HEK293T (cell line): ENCODE data around the gene CCDC102B.

Source experiments
- CTCF ChIA-PET: fragments of 350-600 bp; formaldehyde crosslinking; extraction: SDS; loops from one replicate; lab custom pipeline; 2021; ENCODE audit warnings: antibody characterized with exemption, inconsistent platforms; lab: Yijun Ruan, JAX
- POLR2A ChIA-PET: fragments of 350-600 bp; formaldehyde crosslinking; extraction: SDS; loops from one replicate; lab custom pipeline; 2020; ENCODE audit warnings: antibody characterized with exemption, inconsistent platforms; lab: Yijun Ruan, JAX
- DNase-seq: peaks from one replicate; pipeline ENCODE4 v3.0.0; 2012; ENCODE audit warnings: mixed read lengths; ENCODE audit errors: extremely low spot score
- ARNT ChIP-seq: fragments of 450-650 bp; IDR thresholded peaks from 2 replicates; pipeline ENCODE4 v1.6.1; 2017; ENCODE audit warnings: mild to moderate bottlenecking
- BHLHE40 ChIP-seq: fragments of 450-650 bp; IDR thresholded peaks from 2 replicates; pipeline ENCODE4 v1.6.1; 2016; ENCODE audit warnings: mild to moderate bottlenecking, moderate library complexity, borderline replicate concordance
- CTBP1 ChIP-seq: fragments of 450-650 bp; IDR thresholded peaks from 2 replicates; pipeline ENCODE4 v1.6.1; 2016; ENCODE audit warnings: borderline replicate concordance
- ELF4 ChIP-seq: fragments of 450-650 bp; IDR thresholded peaks from 2 replicates; pipeline ENCODE4 v1.6.1; 2017; ENCODE audit warnings: antibody characterized with exemption
- FOXA1 ChIP-seq: fragments of 450-650 bp; IDR thresholded peaks from 2 replicates; pipeline ENCODE4 v1.6.1; 2016; ENCODE audit warnings: mild to moderate bottlenecking
- FOXK2 ChIP-seq: fragments of 450-650 bp; IDR thresholded peaks from 2 replicates; pipeline ENCODE4 v1.6.1; 2016; ENCODE audit warnings: mild to moderate bottlenecking
- FOXM1 ChIP-seq: fragments of 450-650 bp; IDR thresholded peaks from 2 replicates; pipeline ENCODE4 v1.6.1; 2017; ENCODE audit warnings: mild to moderate bottlenecking, borderline replicate concordance
- HDGF ChIP-seq: fragments of 450-650 bp; IDR thresholded peaks from 2 replicates; pipeline ENCODE4 v1.6.1; 2017; ENCODE audit warnings: antibody characterized with exemption, borderline replicate concordance
- L3MBTL2 ChIP-seq: fragments of 450-650 bp; conservative IDR thresholded peaks from 2 replicates; pipeline ENCODE4 v1.6.1; 2016; ENCODE audit warnings: mild to moderate bottlenecking
- LEF1 ChIP-seq: fragments of 450-650 bp; IDR thresholded peaks from 2 replicates; pipeline ENCODE4 v1.6.1; 2017; ENCODE audit warnings: mild to moderate bottlenecking, borderline replicate concordance
- NFRKB ChIP-seq: fragments of 450-650 bp; IDR thresholded peaks from 2 replicates; pipeline ENCODE4 v1.6.1; 2016; ENCODE audit warnings: mild to moderate bottlenecking, moderate library complexity
- SP1 ChIP-seq: fragments of 450-650 bp; IDR thresholded peaks from 2 replicates; pipeline ENCODE4 v1.6.1; 2017
- SUZ12 ChIP-seq: fragments of 450-650 bp; IDR thresholded peaks from 2 replicates; pipeline ENCODE4 v1.6.1; 2016; ENCODE audit warnings: mild to moderate bottlenecking
- TARDBP ChIP-seq: fragments of 450-650 bp; IDR thresholded peaks from 2 replicates; pipeline ENCODE4 v1.6.1; 2016
- ZNF384 ChIP-seq: fragments of 450-650 bp; IDR thresholded peaks from 2 replicates; pipeline ENCODE4 v1.6.1; 2016
- TF ChIP-seq, protein P1 (sequence below): fragments of 450-650 bp; IDR thresholded peaks from 2 replicates; pipeline ENCODE4 v1.6.1; 2016

The CCDC102B gene

DNA sequence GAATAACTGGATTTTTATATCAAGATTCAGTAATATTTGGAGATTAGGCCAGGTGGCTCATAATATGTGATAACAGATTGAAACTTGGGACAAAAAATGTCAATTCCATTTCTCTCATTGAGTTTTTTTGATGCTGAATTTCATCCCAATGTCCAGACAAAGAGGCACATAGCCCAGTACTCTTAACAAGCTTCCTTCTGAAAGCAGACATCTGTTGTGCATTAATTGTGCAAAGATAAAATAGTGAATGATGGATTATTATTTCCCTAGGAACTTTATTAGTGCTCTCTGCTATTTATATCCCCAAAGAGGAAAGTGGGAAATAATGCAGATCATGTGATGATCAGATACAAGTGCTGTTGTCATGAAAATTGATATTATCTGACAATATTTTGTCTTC is 234.1 kb downstream of the CCDC102B start:
- TF ChIP-seq BHLHE40: no peak
- TF ChIP-seq FOXA1: no peak
- TF ChIP-seq, protein P1, sequence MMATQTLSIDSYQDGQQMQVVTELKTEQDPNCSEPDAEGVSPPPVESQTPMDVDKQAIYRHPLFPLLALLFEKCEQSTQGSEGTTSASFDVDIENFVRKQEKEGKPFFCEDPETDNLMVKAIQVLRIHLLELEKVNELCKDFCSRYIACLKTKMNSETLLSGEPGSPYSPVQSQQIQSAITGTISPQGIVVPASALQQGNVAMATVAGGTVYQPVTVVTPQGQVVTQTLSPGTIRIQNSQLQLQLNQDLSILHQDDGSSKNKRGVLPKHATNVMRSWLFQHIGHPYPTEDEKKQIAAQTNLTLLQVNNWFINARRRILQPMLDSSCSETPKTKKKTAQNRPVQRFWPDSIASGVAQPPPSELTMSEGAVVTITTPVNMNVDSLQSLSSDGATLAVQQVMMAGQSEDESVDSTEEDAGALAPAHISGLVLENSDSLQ: no peak
- no peak for TF ChIP-seq L3MBTL2
- no peak for TF ChIP-seq CTBP1
- no peak for TF ChIP-seq ELF4
- no peak for TF ChIP-seq NFRKB
- no peak for TF ChIP-seq HDGF
- TF ChIP-seq ZNF384: no peak
- DNase-seq: no peak
- POLR2A ChIA-PET: no interaction called here
- CTCF ChIA-PET: no interaction called here

DNA sequence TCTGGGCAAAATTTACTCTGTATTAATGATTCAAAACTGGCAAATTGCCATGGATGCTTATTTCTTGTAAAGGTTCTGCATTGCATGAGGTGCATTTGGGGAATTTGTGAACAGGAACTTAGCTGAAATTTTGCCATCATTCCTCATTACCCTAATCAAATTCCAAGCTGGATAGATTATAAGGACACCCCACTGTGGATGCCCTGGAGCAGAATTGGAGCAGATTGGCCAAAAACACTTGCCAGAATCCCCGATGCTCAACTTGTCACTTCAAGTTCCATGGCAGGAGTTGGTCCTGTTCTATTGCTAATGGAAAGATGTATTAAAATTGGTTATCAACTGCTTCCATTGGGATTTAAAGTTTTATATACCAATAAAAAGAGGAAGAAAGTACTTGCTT is 237.9 kb downstream of the CCDC102B start:
- ChIA-PET CTCF (no interaction called here), POLR2A (no interaction called here)
- no peak for DNase-seq
- TF ChIP-seq ARNT (no peak), L3MBTL2 (no peak), NFRKB (no peak), FOXM1 (no peak), SUZ12 (no peak), ELF4 (no peak), FOXK2 (no peak), LEF1 (no peak), BHLHE40 (no peak), CTBP1 (no peak), ZNF384 (no peak), SP1 (no peak), HDGF (no peak), TARDBP (no peak)
- TF ChIP-seq, protein P1: no peak

DNA sequence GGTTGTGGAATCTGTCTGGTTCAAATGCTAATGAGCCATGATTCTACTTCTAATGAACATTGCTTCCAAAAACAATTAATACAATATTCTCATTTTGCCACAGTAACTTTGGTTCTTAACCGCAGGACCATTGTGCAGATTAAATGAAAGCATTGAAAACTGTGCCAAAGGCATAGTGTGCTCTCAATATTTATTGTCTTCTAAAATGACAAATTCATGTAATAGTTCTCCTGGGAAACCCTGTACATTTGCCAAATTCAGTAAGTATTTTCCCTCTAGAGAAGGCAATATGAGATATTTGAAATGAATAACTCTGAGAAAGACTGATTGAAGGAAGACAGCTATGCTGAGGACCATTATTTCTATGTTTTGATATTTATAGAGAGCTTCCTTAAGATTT is 246.3 kb downstream of the CCDC102B start:
- POLR2A ChIA-PET: no interaction called here
- TF ChIP-seq HDGF (no peak), BHLHE40 (no peak), ZNF384 (no peak), ARNT (no peak), ELF4 (no peak), FOXK2 (no peak), FOXA1 (no peak), NFRKB (no peak), TARDBP (no peak), SP1 (no peak)
- DNase-seq: no peak
- CTCF ChIA-PET: no interaction called here

DNA sequence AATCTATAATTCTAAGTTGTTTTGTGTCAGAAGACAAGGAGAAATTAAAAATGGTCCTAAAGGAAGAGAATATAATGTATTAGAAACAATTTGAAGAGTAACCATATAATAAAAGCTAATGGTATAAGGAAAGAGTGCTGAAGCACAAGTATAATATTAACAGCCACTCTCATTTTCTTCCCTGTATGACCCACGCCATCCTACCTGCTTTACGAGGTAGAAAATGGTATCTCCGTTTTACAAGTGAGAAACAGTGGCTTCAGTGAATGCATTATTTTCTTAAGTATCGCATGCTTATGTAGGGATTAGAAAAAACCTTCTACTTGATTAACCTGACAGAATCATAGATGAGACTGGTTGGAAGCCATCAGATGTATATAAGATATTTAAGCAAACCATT is 266.2 kb downstream of the CCDC102B start:
- ChIA-PET CTCF (no interaction called here), POLR2A (no interaction called here)
- DNase-seq: no peak
- TF ChIP-seq FOXA1 (no peak), NFRKB (no peak), CTBP1 (no peak), SUZ12 (no peak), ARNT (no peak), ELF4 (no peak), BHLHE40 (no peak), FOXK2 (no peak), FOXM1 (no peak), HDGF (no peak), SP1 (no peak), ZNF384 (no peak), LEF1 (no peak), L3MBTL2 (no peak), TARDBP (no peak)
- TF ChIP-seq, protein P1: no peak

DNA sequence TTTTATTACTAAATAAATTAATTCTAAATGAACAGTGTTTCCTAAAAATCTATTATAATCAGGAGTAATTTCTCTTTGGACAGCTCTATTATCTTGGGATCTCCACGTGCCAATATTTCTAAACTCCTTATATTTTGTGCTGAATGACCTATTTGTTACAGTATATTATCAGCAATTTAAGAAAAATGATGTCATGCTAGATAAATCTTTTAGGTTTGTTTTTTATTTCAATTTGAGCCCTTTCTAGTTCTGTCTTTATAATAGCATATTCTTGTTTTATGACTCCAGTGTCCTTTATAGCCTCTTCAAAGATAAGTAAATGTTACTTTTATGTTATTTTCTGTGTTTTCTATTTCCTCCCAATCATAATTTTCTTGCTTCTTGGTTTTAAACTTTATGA is 269.2 kb downstream of the CCDC102B start:
- POLR2A ChIA-PET: no interaction called here
- CTCF ChIA-PET: no interaction called here
- no peak for TF ChIP-seq ELF4
- TF ChIP-seq LEF1: no peak
- no peak for TF ChIP-seq TARDBP
- TF ChIP-seq L3MBTL2: no peak
- TF ChIP-seq CTBP1: no peak
- TF ChIP-seq, protein P1: no peak
- TF ChIP-seq BHLHE40: no peak
- no peak for TF ChIP-seq ZNF384
- TF ChIP-seq HDGF: no peak
- TF ChIP-seq FOXM1: no peak
- no peak for TF ChIP-seq SP1
- no peak for TF ChIP-seq NFRKB
- TF ChIP-seq ARNT: no peak
- TF ChIP-seq FOXK2: no peak
- no peak for TF ChIP-seq SUZ12
- TF ChIP-seq FOXA1: no peak
- DNase-seq: no peak

DNA sequence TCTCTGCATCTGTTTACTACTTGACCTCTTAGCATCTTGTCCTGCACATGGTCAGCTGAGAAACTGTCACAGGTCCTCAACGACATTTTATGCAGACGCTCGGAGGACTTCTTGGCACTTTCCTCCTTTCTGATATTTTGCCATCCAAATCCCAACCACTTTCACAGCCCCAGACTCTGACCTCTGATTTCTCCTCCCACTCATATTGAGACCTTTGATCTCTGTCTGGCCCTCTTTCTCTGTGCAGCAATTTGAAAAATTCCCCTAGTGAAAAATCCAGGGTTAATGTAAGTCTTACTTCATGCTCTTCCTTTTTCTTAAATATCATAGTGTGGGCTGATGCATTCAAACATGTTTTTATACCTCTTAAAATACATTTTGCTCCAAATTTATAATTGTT is 273.8 kb downstream of the CCDC102B start:
- no peak for DNase-seq
- ChIA-PET POLR2A (no interaction called here), CTCF (no interaction called here)
- TF ChIP-seq TARDBP (no peak), FOXM1 (no peak), CTBP1 (no peak), SUZ12 (no peak), HDGF (no peak), SP1 (no peak), NFRKB (no peak), FOXA1 (no peak), ZNF384 (no peak), ARNT (no peak), BHLHE40 (no peak)
- TF ChIP-seq, protein P1: no peak
